Transverse colon (tissue), 3 donors: ENCODE data around the gene METTL2B.

Experiments used
- CTCF ChIP-seq, 5 experiments: fragments of 200-600 bp in 3 of 5; fragments of 450-650 bp in 2 of 5; sonication (generic) in 3 of 5; IDR thresholded peaks; 1 replicate in 2 of 5; 2 replicates in 3 of 5; pipeline ENCODE4 v1.5.1; 2016 to 2017; ENCODE audit warnings: antibody characterized with exemption in 5 of 5, inconsistent platforms in 3 of 5, mild to moderate bottlenecking in 2 of 5, moderate library complexity in 1 of 5
- POLR2A ChIP-seq: fragments of 450-650 bp; IDR thresholded peaks from one replicate; pipeline ENCODE4 v1.6.1; 2016; ENCODE audit warnings: antibody characterized with exemption, mild to moderate bottlenecking, moderate library complexity

DNA sequence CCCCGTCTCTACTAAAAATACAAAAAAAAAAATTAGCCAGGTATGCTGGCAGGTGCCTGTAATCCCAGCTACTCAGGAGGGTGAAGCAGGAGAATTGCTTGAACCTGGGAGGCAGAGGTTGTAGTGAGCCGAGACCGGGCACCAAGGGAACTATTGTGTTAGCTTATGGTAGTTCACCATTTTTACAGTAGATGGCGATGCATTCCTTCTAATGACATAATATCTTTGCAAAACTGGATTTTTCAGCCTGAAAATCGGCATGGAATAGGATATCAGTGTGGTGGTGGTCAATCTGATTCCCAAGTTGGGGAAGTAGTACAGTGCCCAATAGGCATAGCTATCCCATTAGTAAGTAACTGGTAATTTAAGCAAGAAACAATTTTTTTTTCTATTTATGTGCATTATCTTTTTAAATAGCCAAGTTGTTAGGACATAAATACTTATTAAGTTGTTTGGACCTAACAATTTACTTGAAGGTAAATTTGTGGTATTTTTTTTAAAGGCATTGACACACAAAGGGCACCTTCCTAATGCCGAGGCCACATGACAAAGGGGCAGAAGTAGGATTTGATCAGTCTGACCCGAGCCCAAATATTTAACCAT is 49.2 kb upstream of the METTL2B start:
- TF ChIP-seq CTCF (IDR thresholded peaks at IDR 0.05) (peak; percentile 79 to 93 (median 91)), POLR2A (no peak)
